Adrenal gland (tissue), 12 donors: ENCODE data around the gene NR5A1. TPM values are rescaled to one million over a fixed set of nuclear protein-coding genes. Genes with fewer than 3 reads are reported as not detected.

Source experiments
- DNase-seq, 7 donors: peaks; one replicate each; pipeline ENCODE4 v3.0.0-alpha.2; 2019 to 2020
- H3K27ac ChIP-seq, 5 donors: fragments of 200-600 bp; sonication (generic) in 4 of 5; 1 replicate in 3 of 5; 2 replicates in 2 of 5; pipeline versions ENCODE4 v1.5.1 to v1.8.0; 2016 to 2020; ENCODE audit warnings: mild to moderate bottlenecking in 1 of 5
- H3K27me3 ChIP-seq: fragments of 200-600 bp; 2 replicates; pipeline ENCODE4 v1.8.0; 2021
- H3K36me3 ChIP-seq, 2 donors: fragments of 200-600 bp; replicated peaks in 1 of 2; 1 replicate in 1 of 2; 2 replicates in 1 of 2; pipeline versions ENCODE4 v1.5.1 to v1.8.0; 2018 to 2022
- H3K4me1 ChIP-seq, 2 donors: fragments of 200-600 bp; replicated peaks in 1 of 2; 1 replicate in 1 of 2; 2 replicates in 1 of 2; pipeline versions ENCODE4 v1.5.1 to v1.8.0; 2018 to 2021
- H3K4me3 ChIP-seq, 4 donors: fragments of 200-600 bp; sonication (generic) in 3 of 4; one replicate each; pipeline ENCODE4 v1.5.1; 2016 to 2018
- H3K9me3 ChIP-seq, 3 donors: fragments of 200-600 bp; sonication (generic) in 1 of 3; replicated peaks in 1 of 3; 1 replicate in 2 of 3; 2 replicates in 1 of 3; pipeline versions ENCODE4 v1.5.1 to v1.8.0; 2016 to 2021
- POLR2A ChIP-seq, 2 donors: fragments of 450-650 bp; IDR thresholded peaks; one replicate each; pipeline ENCODE4 v1.6.1; 2017; ENCODE audit warnings: antibody characterized with exemption in 2 of 2, mild to moderate bottlenecking in 2 of 2, moderate library complexity in 1 of 2
- WGBS, 4 donors: extraction: QIAGEN DNeasy Blood & Tissue Kit in 2 of 4; methylation state at CpG; one replicate each; pipeline versions ENCODE4 v1.1.5 to v1.1.7; 2013 to 2017; 5-methylcytosine and 5-hydroxymethylcytosine counted together
- intact Hi-C, 2 donors: fragments of 100-400 bp; cut with DNase I; formaldehyde crosslinking; loops; one replicate each; pipeline versions ENCODE4 v1.14.1 to v1.15.0; 2022 to 2023
- polyA plus RNA-seq, 3 donors: library from polyadenylated mRNA; stranded (reverse); fragments of 200-250 nt in 2 of 3; fragments of 350-450 nt in 1 of 3; fragmentation: Illumina TruSeq in 1 of 3; extraction: RNeasy Lipid Tissue Mini Kit (QIAGEN cat#74804) in 1 of 3; gene quantifications; one replicate each; pipeline ENCODE4 v1.2.3, GENCODE V29; 2013 to 2014
- total RNA-seq, 9 donors: library from RNA; depleted of rRNA in 4 of 9; stranded (reverse); fragments of >200 nt in 4 of 9; fragments of 120-200 nt in 1 of 9; fragmentation: NEBNext Ultra II Directional in 1 of 9; extraction: Animal tissue kit (Norgen Biotek cat#: 25700) in 1 of 9; gene quantifications; one replicate each; pipeline versions ENCODE4 v1.1.0 to v1.2.4, GENCODE V29; 2013 to 2023
- TF ChIP-seq, protein P1 (sequence below), 6 experiments: fragments of 450-650 bp in 4 of 6; fragments of 200-600 bp in 2 of 6; sonication (generic) in 1 of 6; IDR thresholded peaks; 1 replicate in 5 of 6; 2 replicates in 1 of 6; pipeline versions ENCODE4 v1.5.1 to v1.8.0; 2016 to 2021; ENCODE audit warnings: antibody characterized with exemption in 6 of 6, mild to moderate bottlenecking in 2 of 6, moderate library complexity in 1 of 6
- donor health status: healthy with polysubstance abuse.
- donor health status: Bipolar disorder and iron deficiency.
- donor health status: DM: yes; HTN: yes; CAD: no.
- donor health status: DM: no; HTN: no; CAD: no.
- donor health status: DM: no; HTN: no; CAD: no.
- donor health status: DM: yes; HTN: yes; CAD: no.

The NR5A1 gene
- total and polyA plus RNA-seq, 12 donors = 110 to 637 (median 216) TPM

DNA sequence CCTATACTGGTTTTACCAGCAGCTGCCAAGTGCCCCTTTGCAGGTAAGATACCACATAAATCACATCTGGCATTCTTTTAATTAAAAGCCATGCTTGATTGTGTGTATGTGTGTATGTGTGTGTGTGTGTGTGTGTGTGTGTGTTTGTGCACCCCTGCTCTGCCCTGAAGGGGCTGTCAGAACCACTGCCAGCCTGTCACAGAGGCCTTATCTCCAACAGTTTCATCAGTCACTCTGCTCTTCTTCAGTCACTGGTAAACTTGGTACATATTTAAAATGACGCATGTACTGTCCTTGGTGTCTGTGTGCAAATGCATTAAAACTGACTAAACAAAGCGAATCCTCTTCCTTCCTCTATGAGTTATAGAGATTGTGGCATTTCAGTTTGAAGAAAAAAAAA is 19.0 kb upstream of the NR5A1 start:
- peaks cover 17 to 28% of the 10 kb centered on the region in 2 donors for H3K4me1 ChIP-seq
- TF ChIP-seq, protein P1, sequence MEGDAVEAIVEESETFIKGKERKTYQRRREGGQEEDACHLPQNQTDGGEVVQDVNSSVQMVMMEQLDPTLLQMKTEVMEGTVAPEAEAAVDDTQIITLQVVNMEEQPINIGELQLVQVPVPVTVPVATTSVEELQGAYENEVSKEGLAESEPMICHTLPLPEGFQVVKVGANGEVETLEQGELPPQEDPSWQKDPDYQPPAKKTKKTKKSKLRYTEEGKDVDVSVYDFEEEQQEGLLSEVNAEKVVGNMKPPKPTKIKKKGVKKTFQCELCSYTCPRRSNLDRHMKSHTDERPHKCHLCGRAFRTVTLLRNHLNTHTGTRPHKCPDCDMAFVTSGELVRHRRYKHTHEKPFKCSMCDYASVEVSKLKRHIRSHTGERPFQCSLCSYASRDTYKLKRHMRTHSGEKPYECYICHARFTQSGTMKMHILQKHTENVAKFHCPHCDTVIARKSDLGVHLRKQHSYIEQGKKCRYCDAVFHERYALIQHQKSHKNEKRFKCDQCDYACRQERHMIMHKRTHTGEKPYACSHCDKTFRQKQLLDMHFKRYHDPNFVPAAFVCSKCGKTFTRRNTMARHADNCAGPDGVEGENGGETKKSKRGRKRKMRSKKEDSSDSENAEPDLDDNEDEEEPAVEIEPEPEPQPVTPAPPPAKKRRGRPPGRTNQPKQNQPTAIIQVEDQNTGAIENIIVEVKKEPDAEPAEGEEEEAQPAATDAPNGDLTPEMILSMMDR (IDR thresholded peaks at IDR 0.05) = no peak
- TF ChIP-seq POLR2A (IDR thresholded peaks at IDR 0.05) = no peak
- no peaks in the 10 kb centered on the region for H3K36me3 ChIP-seq
- WGBS, 4 donors = 41 to 52% (median 45%) methylated on average over 2 of the region's 2 CpGs
- H3K27me3 ChIP-seq = no peaks in the 10 kb centered on the region
- peak overlapping the region; percentile 61 to 94 (median 70) for H3K27ac ChIP-seq
- DNase-seq = peak in 3 of 7 donors; percentile 43 to 63 (median 63)
- intact Hi-C loops = no loop called here
- H3K9me3 ChIP-seq = no peaks in the 10 kb centered on the region
- H3K4me3 ChIP-seq = no peak overlapping the region

GRCh38 chr9:124522121-124523098 is 15.2 kb upstream of the NR5A1 start:
- intact Hi-C loops = no loop called here
- no peaks in the 10 kb centered on the region for H3K27me3 ChIP-seq
- H3K27ac ChIP-seq = peak overlapping the region in 1 of 5 donors; percentile 37
- peak in 1 of 7 donors; percentile 9 for DNase-seq
- H3K4me1 ChIP-seq = peaks cover 11 to 21% of the 10 kb centered on the region in 2 donors
- WGBS, 4 donors = 79 to 87% (median 86%) methylated on average over 7 of the region's 7 CpGs
- no peak overlapping the region for H3K4me3 ChIP-seq
- H3K36me3 ChIP-seq = no peaks in the 10 kb centered on the region
- TF ChIP-seq, protein P1 (IDR thresholded peaks at IDR 0.05) = no peak
- no peak for TF ChIP-seq POLR2A (IDR thresholded peaks at IDR 0.05)
- H3K9me3 ChIP-seq = no peaks in the 10 kb centered on the region

DNA sequence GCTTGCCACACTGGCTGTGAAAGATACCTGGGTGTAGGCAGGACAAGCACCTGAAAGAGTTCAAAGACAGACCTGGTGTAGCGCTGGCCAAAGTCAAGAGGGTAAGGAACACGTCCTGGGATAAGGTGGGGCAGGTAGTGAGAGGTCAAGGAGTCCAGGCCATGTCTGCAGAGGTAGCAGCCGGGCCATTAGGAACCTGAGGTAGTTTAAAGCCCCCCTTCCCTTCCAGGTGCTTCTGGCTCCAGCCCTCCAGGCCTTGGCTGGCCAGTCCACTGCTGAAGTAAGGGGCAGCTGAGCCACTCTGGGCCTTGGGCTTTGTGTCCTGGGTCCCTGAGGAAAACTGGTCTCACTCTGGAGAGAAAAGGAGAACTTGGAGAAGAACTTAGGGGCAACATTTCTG is 13.9 kb upstream of the NR5A1 start:
- no peak overlapping the region for H3K27ac ChIP-seq
- DNase-seq = no peak
- H3K4me3 ChIP-seq = no peak overlapping the region
- TF ChIP-seq POLR2A (IDR thresholded peaks at IDR 0.05) = no peak
- TF ChIP-seq, protein P1 (IDR thresholded peaks at IDR 0.05) = no peak
- H3K4me1 ChIP-seq = peaks cover 0 to 11% of the 10 kb centered on the region in 2 donors
- no peaks in the 10 kb centered on the region for H3K36me3 ChIP-seq
- intact Hi-C loops = no loop called here
- no peaks in the 10 kb centered on the region for H3K27me3 ChIP-seq
- H3K9me3 ChIP-seq = no peaks in the 10 kb centered on the region
- 94 to 95% (median 95%) methylated on average over 3 of the region's 3 CpGs for WGBS, 4 donors

DNA sequence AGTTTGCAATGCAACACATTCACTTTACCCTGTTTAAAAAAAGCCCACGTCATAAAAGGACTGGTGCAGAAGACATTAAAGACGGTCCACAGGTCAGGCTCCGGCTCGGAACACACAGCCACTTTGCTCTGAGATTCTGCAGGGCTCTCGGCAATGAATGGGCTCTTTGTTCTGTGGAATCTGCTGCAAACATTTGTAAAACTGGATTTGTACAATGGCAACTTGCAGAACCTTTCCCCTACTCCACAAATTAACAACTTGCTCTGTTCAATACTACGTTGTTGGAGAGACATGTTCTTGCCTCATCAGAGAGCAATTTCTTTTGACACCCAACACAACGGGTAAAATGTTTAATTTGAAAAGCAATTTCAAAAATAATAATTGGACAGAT is 13.0 kb upstream of the NR5A1 start:
- intact Hi-C loops = no loop called here
- no peak for DNase-seq
- TF ChIP-seq, protein P1 (IDR thresholded peaks at IDR 0.05) = no peak
- TF ChIP-seq POLR2A (IDR thresholded peaks at IDR 0.05) = no peak
- H3K9me3 ChIP-seq = no peaks in the 10 kb centered on the region
- H3K4me3 ChIP-seq = no peak overlapping the region
- H3K27me3 ChIP-seq = no peaks in the 10 kb centered on the region
- 83 to 93% (median 92%) methylated on average over 7 of the region's 7 CpGs for WGBS, 4 donors
- peaks cover 0 to 11% of the 10 kb centered on the region in 2 donors for H3K4me1 ChIP-seq
- H3K27ac ChIP-seq = no peak overlapping the region
- no peaks in the 10 kb centered on the region for H3K36me3 ChIP-seq
